PFSK-1 (cell line): ENCODE results near the gene ZNF341.

ENCODE experiments used
- FOXP2 ChIP-seq: optimal IDR thresholded peaks from 2 replicates; pipeline ENCODE3; 2011; ENCODE audit warnings: borderline replicate concordance, control low read depth, inconsistent platforms; ENCODE audit not compliant: insufficient read depth; ENCODE audit errors: extremely low read length, extremely low read depth
- POLR2AphosphoS5 ChIP-seq: IDR thresholded peaks from 2 replicates; pipeline ENCODE4 v1.6.1; 2012; ENCODE audit warnings: low read depth, mild to moderate bottlenecking, control low read depth, low read length, moderate library complexity
- SIN3A ChIP-seq: IDR thresholded peaks from 2 replicates; pipeline ENCODE4 v1.6.1; 2012; ENCODE audit warnings: mild to moderate bottlenecking, low read length, moderate library complexity, borderline replicate concordance; ENCODE audit not compliant: insufficient read depth
- TAF1 ChIP-seq: IDR thresholded peaks from 2 replicates; pipeline ENCODE4 v1.6.1; 2012; ENCODE audit warnings: low read length, control low read depth, borderline replicate concordance; ENCODE audit not compliant: insufficient read depth
- TF ChIP-seq, protein P1 (sequence below), 2 experiments: IDR thresholded peaks; 2 replicates each; pipeline versions ENCODE4 v1.6.1 to v1.8.0; 2011 to 2012; ENCODE audit warnings: low read depth in 2 of 2, low read length in 2 of 2, control low read depth in 1 of 2, inconsistent platforms in 1 of 2, mild to moderate bottlenecking in 1 of 2, moderate library complexity in 1 of 2; ENCODE audit not compliant: insufficient read depth in 1 of 2

ZNF341 gene

DNA sequence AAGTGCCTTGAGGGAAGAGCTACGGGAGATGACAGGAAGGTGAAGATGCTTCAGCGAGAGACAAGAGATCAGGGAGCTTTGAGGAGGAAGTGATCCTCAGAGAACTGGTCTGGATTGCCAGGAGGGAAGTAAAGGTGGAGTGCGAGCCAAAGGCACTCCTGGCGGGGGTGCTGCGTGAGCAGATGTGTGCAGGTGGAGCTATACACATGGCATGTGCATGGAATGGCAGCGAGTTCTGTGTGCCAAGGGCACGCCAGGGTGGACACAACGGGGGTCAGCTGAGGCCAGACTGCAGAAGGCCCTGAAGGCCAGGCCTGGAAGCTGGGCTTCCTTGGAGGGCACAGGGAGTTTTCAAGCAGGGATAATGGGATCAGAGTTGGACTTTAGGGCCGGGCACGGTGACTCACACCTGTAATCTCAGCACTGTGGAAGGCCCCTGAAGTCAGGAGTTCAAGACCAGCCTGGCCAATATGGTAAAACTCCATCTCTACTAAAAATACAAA is 17.9 kb upstream of the ZNF341 start:
- TF ChIP-seq, protein P1, sequence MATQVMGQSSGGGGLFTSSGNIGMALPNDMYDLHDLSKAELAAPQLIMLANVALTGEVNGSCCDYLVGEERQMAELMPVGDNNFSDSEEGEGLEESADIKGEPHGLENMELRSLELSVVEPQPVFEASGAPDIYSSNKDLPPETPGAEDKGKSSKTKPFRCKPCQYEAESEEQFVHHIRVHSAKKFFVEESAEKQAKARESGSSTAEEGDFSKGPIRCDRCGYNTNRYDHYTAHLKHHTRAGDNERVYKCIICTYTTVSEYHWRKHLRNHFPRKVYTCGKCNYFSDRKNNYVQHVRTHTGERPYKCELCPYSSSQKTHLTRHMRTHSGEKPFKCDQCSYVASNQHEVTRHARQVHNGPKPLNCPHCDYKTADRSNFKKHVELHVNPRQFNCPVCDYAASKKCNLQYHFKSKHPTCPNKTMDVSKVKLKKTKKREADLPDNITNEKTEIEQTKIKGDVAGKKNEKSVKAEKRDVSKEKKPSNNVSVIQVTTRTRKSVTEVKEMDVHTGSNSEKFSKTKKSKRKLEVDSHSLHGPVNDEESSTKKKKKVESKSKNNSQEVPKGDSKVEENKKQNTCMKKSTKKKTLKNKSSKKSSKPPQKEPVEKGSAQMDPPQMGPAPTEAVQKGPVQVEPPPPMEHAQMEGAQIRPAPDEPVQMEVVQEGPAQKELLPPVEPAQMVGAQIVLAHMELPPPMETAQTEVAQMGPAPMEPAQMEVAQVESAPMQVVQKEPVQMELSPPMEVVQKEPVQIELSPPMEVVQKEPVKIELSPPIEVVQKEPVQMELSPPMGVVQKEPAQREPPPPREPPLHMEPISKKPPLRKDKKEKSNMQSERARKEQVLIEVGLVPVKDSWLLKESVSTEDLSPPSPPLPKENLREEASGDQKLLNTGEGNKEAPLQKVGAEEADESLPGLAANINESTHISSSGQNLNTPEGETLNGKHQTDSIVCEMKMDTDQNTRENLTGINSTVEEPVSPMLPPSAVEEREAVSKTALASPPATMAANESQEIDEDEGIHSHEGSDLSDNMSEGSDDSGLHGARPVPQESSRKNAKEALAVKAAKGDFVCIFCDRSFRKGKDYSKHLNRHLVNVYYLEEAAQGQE (IDR thresholded peaks at IDR 0.05; ENCODE audit: insufficient read depth in 1 of 2, low read depth in 2 of 2, low read length in 2 of 2), result no peak
- TF ChIP-seq FOXP2, result no peak
- no peak for TF ChIP-seq SIN3A
- no peak for TF ChIP-seq TAF1
- no peak for TF ChIP-seq POLR2AphosphoS5

DNA sequence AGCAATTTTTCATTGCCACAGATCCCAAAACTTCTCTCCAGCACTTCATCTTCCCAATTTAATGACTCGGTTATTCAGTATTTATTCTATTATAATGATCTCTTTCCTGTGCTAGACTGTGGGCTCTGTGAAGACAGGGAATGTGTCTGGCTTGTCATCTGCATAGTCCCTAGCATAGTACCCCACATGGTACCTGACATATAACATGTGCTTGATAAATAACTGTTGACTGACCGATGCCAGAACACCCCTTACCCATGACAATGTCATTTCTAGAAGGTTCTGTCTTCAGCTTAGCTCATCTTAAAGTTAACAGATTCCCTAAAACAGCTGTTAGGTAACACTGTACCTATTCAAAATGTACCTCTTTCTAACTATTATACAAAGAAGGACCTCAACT is 15.3 kb upstream of the ZNF341 start:
- TF ChIP-seq TAF1 (no peak), SIN3A (no peak), POLR2AphosphoS5 (no peak), FOXP2 (no peak)
- TF ChIP-seq, protein P1 (IDR thresholded peaks at IDR 0.05; ENCODE audit: insufficient read depth in 1 of 2, low read depth in 2 of 2, low read length in 2 of 2), result no peak

DNA sequence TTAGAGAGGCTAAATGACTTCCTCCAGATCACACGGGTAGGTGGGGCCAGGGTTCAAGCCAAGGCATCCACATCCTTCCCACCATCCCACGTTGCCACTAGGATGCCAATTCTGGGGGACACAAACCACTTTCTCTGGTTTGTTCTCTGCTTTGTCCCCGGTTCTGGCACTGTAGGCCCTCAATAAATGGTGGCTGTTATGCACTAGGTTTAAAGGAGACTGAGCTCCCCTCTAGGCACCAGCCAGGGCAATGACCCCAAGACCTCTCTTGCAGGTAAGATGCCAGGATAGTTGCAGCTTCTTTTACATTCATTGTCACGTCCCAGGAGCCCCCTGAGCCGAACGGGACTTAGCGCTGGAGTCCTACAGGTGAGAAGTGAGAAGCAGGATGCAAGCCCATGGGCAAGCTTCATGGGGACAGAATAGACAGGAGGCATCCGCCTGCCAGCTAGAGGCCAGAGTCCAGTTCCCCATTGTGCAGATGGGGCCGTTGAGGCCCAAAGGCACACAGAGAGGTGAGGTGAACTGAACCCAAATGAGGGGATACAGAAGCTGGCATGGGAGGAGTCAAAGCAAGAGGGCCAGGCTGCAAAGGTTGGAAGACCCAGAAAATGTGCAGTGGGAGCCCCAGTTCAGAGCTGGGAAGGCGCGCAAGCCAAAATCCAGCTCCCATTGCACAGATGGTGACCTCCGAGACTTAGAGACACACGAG is 12.4 kb upstream of the ZNF341 start:
- TF ChIP-seq FOXP2 (no peak), SIN3A (no peak), TAF1 (no peak)
- TF ChIP-seq, protein P1 (IDR thresholded peaks at IDR 0.05; ENCODE audit: insufficient read depth in 1 of 2, low read depth in 2 of 2, low read length in 2 of 2), result no peak

DNA sequence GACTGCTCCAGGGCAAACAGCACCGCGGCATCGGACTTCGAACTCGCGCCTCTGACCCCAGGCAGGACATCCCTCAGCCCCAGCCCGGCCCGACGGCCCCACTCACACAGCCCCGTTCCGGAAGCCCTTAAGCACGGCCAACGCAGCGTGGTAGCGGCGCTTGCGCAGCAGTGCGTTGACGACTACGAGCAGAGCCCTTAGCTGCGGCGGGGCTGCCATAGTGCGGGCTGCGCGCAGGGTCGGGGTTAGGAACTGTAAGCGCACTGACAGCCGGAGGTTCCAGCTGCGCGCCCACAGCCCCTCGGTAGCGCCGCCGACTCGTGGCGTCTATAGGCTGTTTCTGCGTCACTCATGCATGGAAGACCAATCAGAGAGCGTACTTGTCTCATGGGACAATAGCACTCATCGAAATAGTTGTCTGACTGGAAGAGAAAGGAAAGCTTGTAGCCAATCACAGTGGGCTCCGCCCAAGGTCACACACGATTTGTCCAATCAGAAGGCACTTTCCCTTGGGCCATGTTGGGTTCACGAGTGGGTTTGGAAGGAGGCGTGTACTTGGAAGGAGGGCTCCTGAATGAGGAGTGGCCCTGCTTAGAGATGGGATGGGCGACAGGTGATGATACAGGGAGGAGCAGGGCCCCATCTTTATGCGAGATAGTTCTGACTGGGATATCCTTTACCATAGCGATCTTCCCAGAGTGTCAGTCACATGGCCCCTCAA is 11.6 kb upstream of the ZNF341 start, which contains the start of gene PXMP4:
Gene PXMP4 (minus strand): TSS at position 322 of the 721 bp plus-strand sequence. CDS start 103 bp downstream, at position 219.
- TF ChIP-seq TAF1, result no peak
- peak; percentile 43 for TF ChIP-seq FOXP2
- TF ChIP-seq POLR2AphosphoS5, result peak; percentile 51
- peak; percentile 71; the same call in 1 of the 2 replicates for TF ChIP-seq SIN3A
- TF ChIP-seq, protein P1 (IDR thresholded peaks at IDR 0.05; ENCODE audit: insufficient read depth in 1 of 2, low read depth in 2 of 2, low read length in 2 of 2), result no peak
